Hematopoietic multipotent progenitor cell treated with erythropoietin and hydrocortisone succinate and interleukin-3 and kit ligand, for 8 days (in vitro differentiated cells): Measurements from ENCODE around the gene MAN1B1.
"Not testable (repeated sequence)": the region's sequence is repeated elsewhere in the genome, so short reads cannot be mapped to it uniquely, and the experiment has no call there.

ENCODE experiments used
- DNase-seq: peaks from one replicate; pipeline ENCODE4 v3.0.0-alpha.2; 2015

Gene MAN1B1

GRCh38 chr9:137129456-137130175, 42.8 kb downstream of the MAN1B1 start:
- DNase-seq: peak; percentile 94

DNA sequence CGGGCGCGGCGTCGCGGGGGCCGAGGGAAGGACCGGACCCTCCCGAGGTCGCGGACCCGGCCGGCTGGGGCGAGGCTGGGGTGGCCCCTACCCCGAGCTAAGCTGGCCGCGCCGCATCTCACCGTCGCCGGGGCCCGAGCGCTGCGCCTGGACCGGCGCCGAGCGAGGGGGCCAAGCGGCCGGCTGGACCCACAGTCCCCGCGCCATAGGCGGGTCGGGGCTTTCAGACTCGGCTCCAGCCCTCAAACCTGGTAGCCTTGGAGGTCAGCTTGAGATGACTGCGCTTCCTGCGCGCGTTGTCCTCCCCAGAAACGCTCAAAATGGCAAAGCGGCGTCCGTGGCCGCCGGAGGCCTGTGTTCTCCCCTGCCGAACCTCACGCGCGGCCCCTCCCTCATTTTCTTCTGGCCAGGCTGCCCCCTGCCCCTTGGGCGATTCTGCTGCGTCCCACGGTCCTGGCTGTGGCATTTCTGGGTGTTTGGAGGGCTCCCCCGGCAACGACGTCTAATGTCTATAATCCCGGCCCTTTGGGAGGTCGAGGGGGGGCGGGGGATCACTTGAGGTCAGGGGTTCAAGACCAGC, 43.5 kb downstream of the MAN1B1 start:
- no peak for DNase-seq

DNA sequence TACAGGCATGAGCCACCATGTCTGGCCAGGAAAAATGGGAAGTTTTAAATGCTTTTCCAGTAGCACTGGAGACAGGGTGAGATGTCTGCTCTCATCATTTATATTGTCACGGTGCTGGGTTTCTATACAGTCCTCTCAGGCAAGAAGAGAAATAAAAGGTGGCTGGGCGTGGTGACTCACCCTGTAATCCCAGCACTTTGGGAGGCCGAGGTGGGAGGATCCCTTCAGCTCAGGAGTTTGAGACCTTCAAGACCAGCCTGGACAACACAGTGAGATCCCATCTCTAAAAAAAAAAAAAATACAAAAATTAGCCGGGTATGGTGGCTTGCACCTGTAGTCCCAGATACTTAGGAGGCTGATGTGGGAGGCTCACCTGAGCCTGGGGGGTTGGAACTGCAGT, 47.4 kb downstream of the MAN1B1 start:
- no peak for DNase-seq

DNA sequence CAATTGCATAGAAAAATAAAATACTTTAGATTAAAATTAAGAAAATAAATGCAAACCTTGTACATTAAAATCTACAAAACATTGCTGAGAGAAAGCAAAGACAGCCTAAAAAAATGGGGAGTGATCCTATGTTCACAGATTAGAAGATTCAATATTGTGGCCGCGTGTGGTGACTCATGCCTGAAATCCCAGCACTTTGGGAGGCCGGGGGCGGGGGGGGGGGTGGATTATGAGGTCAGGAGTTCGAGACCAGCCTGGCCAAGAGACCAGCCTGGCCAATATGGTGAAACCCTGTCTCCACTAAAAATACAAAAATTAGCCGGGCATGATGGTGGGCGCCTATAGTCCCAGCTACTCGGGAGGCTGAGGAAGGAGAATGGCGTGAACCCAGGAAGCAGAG, 48.4 kb downstream of the MAN1B1 start:
- not testable (repeated sequence) for DNase-seq

GRCh38 chr9:137136261-137136880, 49.6 kb downstream of the MAN1B1 start:
- no peak for DNase-seq

DNA sequence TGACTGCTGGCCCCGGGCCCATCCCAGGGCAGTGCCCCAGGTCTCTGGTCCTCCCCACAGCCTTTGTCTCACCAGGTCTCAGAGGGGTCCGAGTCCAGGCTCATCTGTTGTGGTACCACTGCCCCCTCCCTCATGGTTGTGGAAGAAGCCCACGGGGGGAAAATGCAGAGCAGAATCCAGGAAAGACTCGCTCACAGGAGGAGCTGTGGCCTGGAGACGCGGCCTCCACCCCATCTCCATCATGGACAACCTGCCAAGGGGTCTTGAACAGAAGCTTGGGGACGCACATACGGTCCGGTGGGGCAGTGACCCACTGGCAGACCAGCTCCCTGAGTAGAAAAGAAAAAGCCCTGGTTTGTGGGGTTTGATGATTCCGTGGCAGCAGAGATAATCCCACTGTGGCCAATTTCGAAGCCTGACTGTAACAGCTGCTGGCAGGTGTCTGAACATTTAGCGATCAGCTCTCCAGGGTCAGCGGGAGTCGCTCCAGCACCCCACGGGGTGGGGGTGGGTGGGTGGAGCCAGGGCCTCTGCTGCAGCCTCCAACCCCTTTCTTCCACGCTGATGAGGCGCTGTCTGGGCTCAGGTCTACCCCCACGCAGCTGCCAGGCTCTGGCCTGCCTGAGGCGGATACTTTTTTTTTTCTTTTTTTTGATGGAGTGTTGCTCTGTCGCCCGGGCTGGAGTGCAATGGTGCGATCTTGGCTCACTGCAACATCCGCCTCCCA, 50.3 kb downstream of the MAN1B1 start:
- DNase-seq: no peak

DNA sequence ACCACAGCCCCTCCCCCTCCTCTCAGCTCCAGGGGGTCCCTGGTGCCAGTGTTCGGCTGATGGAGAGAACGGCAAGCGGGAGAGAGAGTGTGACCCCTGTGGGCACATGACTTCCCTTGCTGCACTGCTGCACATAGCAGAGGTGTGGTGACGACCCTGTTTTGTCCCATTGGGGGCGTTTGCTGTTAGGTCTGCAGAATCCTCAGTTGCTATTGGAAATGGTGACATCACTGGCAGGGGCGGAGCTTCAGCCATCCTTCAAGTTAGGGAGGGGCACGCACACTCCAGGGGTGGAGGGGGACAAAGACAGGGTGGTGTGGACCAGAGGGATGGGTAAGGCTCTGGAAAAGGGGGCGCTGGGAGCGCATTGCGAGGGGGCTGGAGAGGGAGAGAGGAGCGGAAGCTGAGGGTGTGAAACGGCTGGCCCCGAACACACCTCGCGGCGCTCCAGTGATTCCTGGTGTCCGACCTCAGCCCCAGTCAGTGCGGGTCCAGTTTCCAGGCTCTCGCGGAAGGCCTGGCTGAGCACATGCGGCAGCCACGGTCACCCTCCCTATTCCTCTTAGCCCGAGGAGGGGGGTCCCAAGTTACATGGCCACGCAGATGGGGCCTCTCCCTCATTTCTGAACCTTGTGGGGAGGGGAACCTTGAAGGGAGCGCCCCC, 51.4 kb downstream of the MAN1B1 start:
- DNase-seq: no peak

DNA sequence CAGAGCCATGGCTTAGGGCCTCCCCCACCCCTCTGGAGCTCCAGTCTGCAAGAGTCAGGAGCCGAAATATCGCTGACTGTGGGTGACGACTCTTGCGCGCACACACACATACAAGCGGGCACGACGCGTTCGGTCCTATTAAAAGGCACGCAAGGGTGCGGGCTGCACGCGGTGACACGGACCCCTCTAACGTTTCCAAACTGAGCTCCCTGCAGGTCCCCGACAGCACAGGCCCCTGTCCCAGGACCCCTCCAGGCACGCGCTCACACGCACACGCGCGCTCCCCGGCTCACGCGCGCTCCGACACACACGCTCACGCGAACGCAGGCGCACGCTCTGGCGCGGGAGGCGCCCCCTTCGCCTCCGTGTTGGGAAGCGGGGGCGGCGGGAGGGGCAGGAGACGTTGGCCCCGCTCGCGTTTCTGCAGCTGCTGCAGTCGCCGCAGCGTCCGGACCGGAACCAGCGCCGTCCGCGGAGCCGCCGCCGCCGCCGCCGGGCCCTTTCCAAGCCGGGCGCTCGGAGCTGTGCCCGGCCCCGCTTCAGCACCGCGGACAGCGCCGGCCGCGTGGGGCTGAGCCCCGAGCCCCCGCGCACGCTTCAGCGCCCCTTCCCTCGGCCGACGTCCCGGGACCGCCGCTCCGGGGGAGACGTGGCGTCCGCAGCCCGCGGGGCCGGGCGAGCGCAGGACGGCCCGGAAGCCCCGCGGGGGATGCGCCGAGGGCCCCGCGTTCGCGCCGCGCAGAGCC, 52.1 kb downstream of the MAN1B1 start, which contains the start of gene GRIN1:
Gene GRIN1, plus strand, starts transcription at position 433 of the 746 bp plus-strand sequence. CDS start 333 bp downstream, outside the sequence.
- no peak for DNase-seq

DNA sequence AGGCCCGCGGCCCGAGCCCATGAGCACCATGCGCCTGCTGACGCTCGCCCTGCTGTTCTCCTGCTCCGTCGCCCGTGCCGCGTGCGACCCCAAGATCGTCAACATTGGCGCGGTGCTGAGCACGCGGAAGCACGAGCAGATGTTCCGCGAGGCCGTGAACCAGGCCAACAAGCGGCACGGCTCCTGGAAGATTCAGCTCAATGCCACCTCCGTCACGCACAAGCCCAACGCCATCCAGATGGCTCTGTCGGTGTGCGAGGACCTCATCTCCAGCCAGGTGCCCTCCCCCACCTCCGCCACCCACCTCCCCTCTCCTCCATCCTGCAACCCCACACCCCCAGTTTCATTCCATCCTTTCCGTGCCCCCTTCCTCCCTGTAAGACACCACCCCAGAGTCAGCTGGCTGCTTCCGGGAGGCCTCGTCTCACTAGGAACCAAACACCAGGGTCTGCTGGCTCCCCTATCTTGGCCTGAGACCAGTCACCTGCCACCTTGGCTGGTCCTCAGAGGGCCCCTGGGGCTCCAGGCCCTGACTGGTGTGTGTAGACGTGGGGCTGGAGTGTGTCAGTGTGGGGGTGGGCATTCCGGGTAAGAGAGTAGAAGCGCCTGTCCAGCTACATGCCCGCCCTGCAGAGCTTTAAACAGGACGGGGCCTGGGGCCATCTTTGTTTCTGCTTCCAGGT, 52.8 kb downstream of the MAN1B1 start:
- no peak for DNase-seq

GRCh38 chr9:137140151-137141012, 53.6 kb downstream of the MAN1B1 start:
- no peak for DNase-seq

- DNase-seq: no peak
These were observed 54.4 kb downstream of the MAN1B1 start for GRCh38 chr9:137141050-137141810.

- no peak for DNase-seq
These were observed 55.5 kb downstream of the MAN1B1 start for GRCh38 chr9:137141976-137142936.

- DNase-seq: no peak
These were observed 56.7 kb downstream of the MAN1B1 start for GRCh38 chr9:137143459-137143858.

GRCh38 chr9:137145731-137146526, 59.1 kb downstream of the MAN1B1 start:
- DNase-seq: no peak

DNA sequence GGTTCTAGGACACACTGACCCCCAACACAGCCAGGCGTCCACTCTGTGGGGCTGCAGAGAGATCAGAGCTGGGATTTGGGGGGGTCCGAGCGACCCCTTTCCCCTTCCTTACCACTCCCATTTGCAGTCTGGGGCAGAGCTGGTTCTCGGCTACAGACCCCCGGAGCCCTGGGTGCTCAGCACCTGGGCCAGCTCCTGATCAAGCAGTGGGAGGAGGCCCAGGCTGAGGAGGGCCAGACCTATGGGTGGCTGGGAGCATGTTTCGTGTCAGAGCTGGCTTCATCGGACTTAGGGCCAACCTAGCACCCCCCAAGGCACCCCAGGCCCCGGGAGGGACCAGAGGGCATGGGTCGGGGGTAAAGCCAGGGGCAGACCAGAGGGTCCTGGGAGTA, 59.7 kb downstream of the MAN1B1 start:
- no peak for DNase-seq

DNA sequence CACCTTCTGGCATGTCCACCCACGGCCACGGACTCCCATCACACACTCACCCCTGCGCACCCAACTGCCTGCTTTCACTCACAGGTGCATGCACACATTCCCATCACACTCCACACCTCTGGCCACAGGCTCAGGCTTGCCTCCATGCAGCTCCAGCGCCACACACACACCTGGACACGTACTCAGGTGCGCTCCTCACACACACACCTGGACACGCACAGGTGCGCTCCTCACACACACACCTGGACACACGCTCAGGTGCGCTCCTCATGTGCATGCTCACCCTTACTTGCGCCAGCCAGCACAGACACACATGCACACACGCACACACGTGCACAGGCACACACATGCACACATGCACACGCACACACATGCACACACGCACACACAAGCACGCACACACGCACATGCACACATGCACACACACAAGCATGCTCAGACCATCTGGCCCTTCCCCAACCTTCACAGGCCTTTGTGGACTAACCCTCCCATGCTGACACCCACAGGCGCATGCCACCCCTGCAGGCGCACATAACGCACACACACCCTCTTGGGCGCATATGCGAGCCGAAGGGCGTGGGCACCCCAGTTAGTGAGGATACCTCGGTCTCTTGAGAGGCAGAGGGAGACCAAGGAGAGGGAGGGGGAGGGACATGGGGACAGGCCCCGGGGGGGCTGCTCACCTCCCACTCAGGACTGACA, 60.5 kb downstream of the MAN1B1 start:
- DNase-seq: no peak

DNA sequence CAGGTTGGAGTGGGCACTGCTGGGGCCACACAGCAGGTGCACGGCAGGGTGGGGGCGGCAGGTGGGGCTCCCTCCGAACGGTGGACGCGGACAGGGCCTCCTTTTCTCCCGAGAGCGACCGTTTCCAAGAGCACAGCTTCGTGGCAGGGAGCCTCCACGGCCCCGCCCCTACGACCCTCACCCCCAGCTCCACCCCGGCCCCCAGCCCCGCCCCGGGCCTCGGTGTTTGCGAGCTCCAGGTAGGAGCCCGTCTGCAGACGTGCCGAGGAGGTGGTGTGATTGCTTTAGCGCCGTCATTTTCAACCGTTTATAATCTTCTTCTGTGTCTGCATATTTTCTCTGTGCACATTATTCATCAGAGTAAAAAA, 61.0 kb downstream of the MAN1B1 start:
- no peak for DNase-seq
